ENCODE data around the gene SCN9A. TPM values are rescaled to one million over a fixed set of nuclear protein-coding genes. Genes with fewer than 3 reads are reported as not detected.

Gene SCN9A
- total and polyA plus RNA-seq, 8 donors: 11.8 to 18.4 (median 13.0) TPM

Other genes with a start within 250 kb of the SCN9A start
- gene SCN1A, start 247.9 kb downstream of the SCN9A start, total RNA-seq: 10 to 100 TPM in 1 of 2 donors, 1 to 10 TPM in 1; 7.1 to 18.0 TPM
- 1 to 10 TPM in 3 of 6 donors, under 1 TPM in 3; 0.60 to 2.5 (median 1.0) TPM for gene SCN1A, start 247.9 kb downstream of the SCN9A start, polyA plus RNA-seq (ENCODE audit: insufficient read length in 6 of 6)
- 10 to 100 TPM; 21.9 to 24.6 TPM for gene SCN7A, start 118.3 kb upstream of the SCN9A start, total RNA-seq
- 100 to 1,000 TPM in 2 of 6 donors, 10 to 100 TPM in 4; 63.5 to 112 (median 97.0) TPM for gene SCN7A, start 118.3 kb upstream of the SCN9A start, polyA plus RNA-seq (ENCODE audit: insufficient read length in 6 of 6)